ENCODE data around the gene RANBP1. TPM values are rescaled to one million over a fixed set of nuclear protein-coding genes. Genes with fewer than 3 reads are reported as not detected.

Gene RANBP1
- total RNA-seq, 5 donors from 2014 or later (not counting 1 experiment from before 2014, with no cell fraction given), result 64.0 to 81.1 (median 75.4) TPM

GRCh38 chr22:20143883-20144665 lies 28.2 kb downstream of the RANBP1 start:
- H3K27me3 ChIP-seq (replicated peaks in 1 of 2; ENCODE audit: control insufficient read depth in 2 of 2, extremely low read depth in 1 of 2, insufficient read depth in 2 of 2, low read length in 1 of 2), result no peaks in the 10 kb centered on the region
- no peak overlapping the region for H3K4me3 Mint-ChIP-seq
- peaks cover 8 to 14% of the 10 kb centered on the region in 2 donors for H3K36me3 ChIP-seq (ENCODE audit: control insufficient read depth in 2 of 2, extremely low read depth in 1 of 2, insufficient read depth in 1 of 2, low read length in 1 of 2)
- CTCF ChIA-PET, result no interaction called here
- POLR2A ChIA-PET, result no interaction called here
- no peak overlapping the region for H3K27ac Mint-ChIP-seq
- H3K4me1 ChIP-seq (ENCODE audit: control insufficient read depth in 1 of 2, extremely low read depth in 1 of 2, insufficient read depth in 2 of 2, low read length in 2 of 2), result no peaks in the 10 kb centered on the region
- no peak overlapping the region for H3K4me3 ChIP-seq (ENCODE audit: control insufficient read depth in 1 of 2, extremely low read depth in 1 of 2, low read length in 1 of 2)
- H3K4me1 Mint-ChIP-seq, result peaks cover 0 to 3% (median under 1%) of the 10 kb centered on the region in 3 donors
- peaks cover 2% of the 10 kb centered on the region for H3K36me3 Mint-ChIP-seq
- H3K27ac ChIP-seq (ENCODE audit: low read length), result no peak overlapping the region
- WGBS (ENCODE audit: insufficient coverage), result 92% methylated on average over 14 of the region's 19 CpGs
- no peaks in the 10 kb centered on the region for H3K9me3 Mint-ChIP-seq
- no peaks in the 10 kb centered on the region for H3K9me3 ChIP-seq
- ATAC-seq (replicated peaks in 1 of 4) (no peak), DNase-seq (no peak)
- H3K27me3 Mint-ChIP-seq, result no peaks in the 10 kb centered on the region

- Histone ChIP-seq H3K4me3 (ENCODE audit: control insufficient read depth in 1 of 2, extremely low read depth in 1 of 2, low read length in 1 of 2) (no peak overlapping the region), H3K36me3 (ENCODE audit: control insufficient read depth in 2 of 2, extremely low read depth in 1 of 2, insufficient read depth in 1 of 2, low read length in 1 of 2) (peaks cover 7 to 8% of the 10 kb centered on the region in 2 donors), H3K9me3 (no peaks in the 10 kb centered on the region), H3K27me3 (replicated peaks in 1 of 2; ENCODE audit: control insufficient read depth in 2 of 2, extremely low read depth in 1 of 2, insufficient read depth in 2 of 2, low read length in 1 of 2) (no peaks in the 10 kb centered on the region), H3K27ac (ENCODE audit: low read length) (no peak overlapping the region), H3K4me1 (ENCODE audit: control insufficient read depth in 1 of 2, extremely low read depth in 1 of 2, insufficient read depth in 2 of 2, low read length in 2 of 2) (no peaks in the 10 kb centered on the region)
- ATAC-seq (replicated peaks in 1 of 4) (no peak), DNase-seq (no peak)
- H3K27ac Mint-ChIP-seq, result no peak overlapping the region
- H3K9me3 Mint-ChIP-seq, result no peaks in the 10 kb centered on the region
- no peaks in the 10 kb centered on the region for H3K4me1 Mint-ChIP-seq
- 92% methylated on average over 18 of the region's 22 CpGs for WGBS (ENCODE audit: insufficient coverage)
- ChIA-PET CTCF (no interaction called here), POLR2A (no interaction called here)
- H3K4me3 Mint-ChIP-seq, result no peak overlapping the region
- H3K36me3 Mint-ChIP-seq, result peaks cover 2% of the 10 kb centered on the region
- no peaks in the 10 kb centered on the region for H3K27me3 Mint-ChIP-seq
These were observed 29.4 kb downstream of the RANBP1 start for GRCh38 chr22:20145206-20145831.

- Mint-ChIP-seq H3K9me3 (no peaks in the 10 kb centered on the region), H3K27me3 (no peaks in the 10 kb centered on the region), H3K4me3 (no peak overlapping the region), H3K27ac (no peak overlapping the region), H3K4me1 (no peaks in the 10 kb centered on the region), H3K36me3 (peaks cover 2% of the 10 kb centered on the region)
- CTCF ChIA-PET, result no interaction called here
- H3K27ac ChIP-seq (ENCODE audit: low read length), result no peak overlapping the region
- DNase-seq, result no peak
- ATAC-seq (replicated peaks in 1 of 4), result no peak
- 95% methylated on average over 11 of the region's 21 CpGs for WGBS (ENCODE audit: insufficient coverage)
- H3K36me3 ChIP-seq (ENCODE audit: control insufficient read depth in 2 of 2, extremely low read depth in 1 of 2, insufficient read depth in 1 of 2, low read length in 1 of 2), result peaks cover 5 to 8% of the 10 kb centered on the region in 2 donors
- H3K9me3 ChIP-seq, result no peaks in the 10 kb centered on the region
- no peaks in the 10 kb centered on the region for H3K4me1 ChIP-seq (ENCODE audit: control insufficient read depth in 1 of 2, extremely low read depth in 1 of 2, insufficient read depth in 2 of 2, low read length in 2 of 2)
- H3K27me3 ChIP-seq (replicated peaks in 1 of 2; ENCODE audit: control insufficient read depth in 2 of 2, extremely low read depth in 1 of 2, insufficient read depth in 2 of 2, low read length in 1 of 2), result no peaks in the 10 kb centered on the region
- no peak overlapping the region for H3K4me3 ChIP-seq (ENCODE audit: control insufficient read depth in 1 of 2, extremely low read depth in 1 of 2, low read length in 1 of 2)
- POLR2A ChIA-PET, result no interaction called here
These were observed 29.9 kb downstream of the RANBP1 start for GRCh38 chr22:20145832-20146223.

GRCh38 chr22:20146777-20147176 lies 30.9 kb downstream of the RANBP1 start:
- 60% methylated on average over 22 of the region's 22 CpGs for WGBS (ENCODE audit: insufficient coverage)
- Mint-ChIP-seq H3K27ac (no peak overlapping the region), H3K9me3 (no peaks in the 10 kb centered on the region), H3K4me1 (no peaks in the 10 kb centered on the region), H3K36me3 (peaks cover 2% of the 10 kb centered on the region), H3K4me3 (no peak overlapping the region), H3K27me3 (no peaks in the 10 kb centered on the region)
- H3K9me3 ChIP-seq, result no peaks in the 10 kb centered on the region
- H3K4me3 ChIP-seq (ENCODE audit: control insufficient read depth in 1 of 2, extremely low read depth in 1 of 2, low read length in 1 of 2), result no peak overlapping the region
- no peak for DNase-seq
- H3K36me3 ChIP-seq (ENCODE audit: control insufficient read depth in 2 of 2, extremely low read depth in 1 of 2, insufficient read depth in 1 of 2, low read length in 1 of 2), result peaks cover 3 to 4% of the 10 kb centered on the region in 2 donors
- no peaks in the 10 kb centered on the region for H3K27me3 ChIP-seq (replicated peaks in 1 of 2; ENCODE audit: control insufficient read depth in 2 of 2, extremely low read depth in 1 of 2, insufficient read depth in 2 of 2, low read length in 1 of 2)
- no peaks in the 10 kb centered on the region for H3K4me1 ChIP-seq (ENCODE audit: control insufficient read depth in 1 of 2, extremely low read depth in 1 of 2, insufficient read depth in 2 of 2, low read length in 2 of 2)
- ATAC-seq (replicated peaks in 1 of 4), result no peak
- CTCF ChIA-PET, result no interaction called here
- POLR2A ChIA-PET, result no interaction called here
- no peak overlapping the region for H3K27ac ChIP-seq (ENCODE audit: low read length)

- no peak overlapping the region for H3K4me3 Mint-ChIP-seq
- no peak overlapping the region for H3K27ac Mint-ChIP-seq
- ChIA-PET POLR2A (no interaction called here), CTCF (no interaction called here)
- H3K36me3 ChIP-seq (ENCODE audit: control insufficient read depth in 2 of 2, extremely low read depth in 1 of 2, insufficient read depth in 1 of 2, low read length in 1 of 2), result peaks cover 2% of the 10 kb centered on the region in 2 donors
- H3K4me3 ChIP-seq (ENCODE audit: control insufficient read depth in 1 of 2, extremely low read depth in 1 of 2, low read length in 1 of 2), result no peak overlapping the region
- peaks cover 2% of the 10 kb centered on the region for H3K36me3 Mint-ChIP-seq
- no peaks in the 10 kb centered on the region for H3K4me1 Mint-ChIP-seq
- H3K9me3 Mint-ChIP-seq, result no peaks in the 10 kb centered on the region
- H3K9me3 ChIP-seq, result no peaks in the 10 kb centered on the region
- no peak for ATAC-seq (replicated peaks in 1 of 4)
- no peaks in the 10 kb centered on the region for H3K4me1 ChIP-seq (ENCODE audit: control insufficient read depth in 1 of 2, extremely low read depth in 1 of 2, insufficient read depth in 2 of 2, low read length in 2 of 2)
- no peak overlapping the region for H3K27ac ChIP-seq (ENCODE audit: low read length)
- H3K27me3 ChIP-seq (replicated peaks in 1 of 2; ENCODE audit: control insufficient read depth in 2 of 2, extremely low read depth in 1 of 2, insufficient read depth in 2 of 2, low read length in 1 of 2), result no peaks in the 10 kb centered on the region
- no peaks in the 10 kb centered on the region for H3K27me3 Mint-ChIP-seq
- 82% methylated on average over 9 of the region's 14 CpGs for WGBS (ENCODE audit: insufficient coverage)
- DNase-seq, result no peak
These were observed 31.5 kb downstream of the RANBP1 start for GRCh38 chr22:20147237-20147988.

- no peaks in the 10 kb centered on the region for H3K9me3 ChIP-seq
- H3K4me1 ChIP-seq (ENCODE audit: control insufficient read depth in 1 of 2, extremely low read depth in 1 of 2, insufficient read depth in 2 of 2, low read length in 2 of 2), result no peaks in the 10 kb centered on the region
- CTCF ChIA-PET, result no interaction called here
- no peaks in the 10 kb centered on the region for H3K4me1 Mint-ChIP-seq
- peaks cover 0 to 2% of the 10 kb centered on the region in 2 donors for H3K36me3 ChIP-seq (ENCODE audit: control insufficient read depth in 2 of 2, extremely low read depth in 1 of 2, insufficient read depth in 1 of 2, low read length in 1 of 2)
- H3K4me3 ChIP-seq (ENCODE audit: control insufficient read depth in 1 of 2, extremely low read depth in 1 of 2, low read length in 1 of 2), result no peak overlapping the region
- POLR2A ChIA-PET, result no interaction called here
- ATAC-seq (replicated peaks in 1 of 4), result no peak
- DNase-seq, result no peak
- WGBS (ENCODE audit: insufficient coverage), result 81% methylated on average over 15 of the region's 18 CpGs
- H3K27me3 ChIP-seq (replicated peaks in 1 of 2; ENCODE audit: control insufficient read depth in 2 of 2, extremely low read depth in 1 of 2, insufficient read depth in 2 of 2, low read length in 1 of 2), result no peaks in the 10 kb centered on the region
- no peak overlapping the region for H3K4me3 Mint-ChIP-seq
- H3K36me3 Mint-ChIP-seq, result peaks cover 2% of the 10 kb centered on the region
- no peak overlapping the region for H3K27ac Mint-ChIP-seq
- H3K9me3 Mint-ChIP-seq, result no peaks in the 10 kb centered on the region
- H3K27ac ChIP-seq (ENCODE audit: low read length), result no peak overlapping the region
- H3K27me3 Mint-ChIP-seq, result no peaks in the 10 kb centered on the region
These were observed 32.5 kb downstream of the RANBP1 start for GRCh38 chr22:20148414-20148813.
